Fibroblast of mammary gland (primary cell): Measurements from ENCODE around the gene KCNMA1.

ENCODE experiments used
- DNase-seq: peaks from one replicate; pipeline ENCODE4 v3.0.0-alpha.2; 2010; ENCODE audit warnings: low read depth
- H3K4me3 ChIP-seq: 2 replicates; pipeline ENCODE4 v1.5.1; 2011; ENCODE audit warnings: low read depth, mild to moderate bottlenecking, low read length, moderate library complexity; ENCODE audit not compliant: control insufficient read depth
- CTCF ChIP-seq: conservative IDR thresholded peaks from 2 replicates; pipeline ENCODE4 v1.5.1; 2011; ENCODE audit warnings: low read depth, low read length, inconsistent platforms; ENCODE audit not compliant: control insufficient read depth, insufficient read depth

KCNMA1 gene

GRCh38 chr10:76959111-76959510, 678.5 kb downstream of the KCNMA1 start:
- H3K4me3 ChIP-seq: no peak overlapping the region
- DNase-seq: no peak
- TF ChIP-seq CTCF: no peak

DNA sequence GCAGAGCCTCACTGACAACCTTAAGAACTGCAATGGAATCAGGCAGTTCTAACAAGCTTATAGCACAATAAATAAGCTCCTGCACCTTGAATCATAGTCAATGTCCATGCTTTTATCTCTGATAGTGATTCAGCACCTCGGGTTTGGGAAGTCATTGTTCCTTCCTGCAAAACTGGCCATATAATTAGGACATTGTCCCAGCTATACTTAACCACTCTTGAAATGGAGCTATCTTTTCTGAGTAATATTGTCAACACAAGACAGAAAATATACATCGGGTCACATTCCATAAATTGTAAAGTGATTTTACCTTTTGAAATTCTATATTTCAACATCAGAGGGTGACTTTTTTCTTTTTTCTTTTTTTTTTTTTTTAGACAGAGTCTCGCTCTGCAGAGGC, 682.8 kb downstream of the KCNMA1 start:
- DNase-seq: no peak
- no peak for TF ChIP-seq CTCF
- no peak overlapping the region for H3K4me3 ChIP-seq

- no peak overlapping the region for H3K4me3 ChIP-seq
- no peak for DNase-seq
- TF ChIP-seq CTCF: no peak
These were observed 687.3 kb downstream of the KCNMA1 start for GRCh38 chr10:76950354-76950753.

DNA sequence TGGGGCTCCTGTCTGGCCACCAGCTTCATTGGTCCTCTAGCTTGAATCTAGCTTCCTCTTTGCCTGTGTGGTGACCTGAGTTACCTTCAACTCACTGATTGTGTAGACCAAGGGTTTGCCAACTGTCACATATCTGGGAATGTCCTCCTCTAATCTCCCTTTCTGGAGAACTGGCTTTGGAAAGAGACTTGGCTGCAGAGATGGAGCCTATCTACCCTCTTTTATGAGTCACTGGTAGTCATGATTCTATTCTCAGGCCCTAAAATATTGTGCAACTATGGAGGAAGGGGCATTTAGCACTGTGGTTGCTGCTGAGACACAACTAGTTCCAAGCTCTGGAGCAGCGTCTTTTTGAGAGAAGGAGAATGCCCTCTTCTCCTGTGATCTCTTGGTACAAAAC, 691.3 kb downstream of the KCNMA1 start:
- peak; percentile 70 for DNase-seq
- TF ChIP-seq CTCF: no peak
- H3K4me3 ChIP-seq: no peak overlapping the region

DNA sequence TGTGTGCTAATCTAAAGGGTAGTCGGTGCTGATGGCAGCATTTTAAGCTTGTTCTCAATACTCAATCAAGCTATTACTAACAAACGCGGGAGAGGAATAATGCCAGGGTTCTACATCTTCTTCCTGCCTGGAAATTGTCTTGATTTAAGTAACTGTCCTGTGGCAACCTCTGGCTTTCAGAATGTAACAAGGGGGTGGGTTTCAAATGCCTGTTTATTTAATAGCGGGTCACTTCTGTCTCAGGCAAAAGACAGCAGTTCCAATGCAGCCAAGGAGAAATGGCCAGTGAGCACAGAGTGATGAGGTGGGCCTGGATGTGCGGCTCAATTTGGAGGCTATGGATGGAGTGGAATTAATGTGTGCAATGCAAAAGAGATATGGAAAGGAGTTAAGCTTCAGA, 692.4 kb downstream of the KCNMA1 start:
- no peak overlapping the region for H3K4me3 ChIP-seq
- no peak for DNase-seq
- TF ChIP-seq CTCF: no peak

DNA sequence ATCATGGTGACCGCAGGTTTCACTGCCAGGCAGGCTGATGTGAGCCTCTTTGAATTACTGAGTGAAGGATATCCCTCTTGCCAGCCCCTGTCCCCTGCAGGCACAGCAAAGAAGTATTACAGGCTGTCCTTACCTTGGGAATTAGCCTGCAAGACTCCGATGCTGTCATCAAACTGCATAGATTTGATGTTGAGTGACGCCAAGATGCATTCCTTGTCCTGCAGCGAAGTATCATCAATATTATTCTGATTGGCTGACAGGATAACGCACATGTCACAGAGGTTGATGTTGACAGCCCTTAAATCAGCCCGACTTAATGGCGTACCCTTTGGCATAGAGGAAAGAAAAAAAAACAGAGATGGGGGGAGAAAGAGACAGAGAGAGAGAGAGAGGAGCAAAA, 693.0 kb downstream of the KCNMA1 start:
- TF ChIP-seq CTCF: no peak
- H3K4me3 ChIP-seq: no peak overlapping the region
- no peak for DNase-seq

GRCh38 chr10:76942628-76943416, 694.8 kb downstream of the KCNMA1 start:
- TF ChIP-seq CTCF: no peak
- peak; percentile 18 for DNase-seq
- H3K4me3 ChIP-seq: no peak overlapping the region
